Activated CD4-positive, alpha-beta memory T cell treated with anti-CD3 and anti-CD28 coated beads, Interleukin-2, amount 10 ng/mL, durations not matched to agents 7 days and 5 days (primary cell): Measurements from ENCODE around the gene SAP30L. TPM values are rescaled to one million over a fixed set of nuclear protein-coding genes. Genes with fewer than 3 reads are reported as not detected.

Experiments
- CTCF ChIA-PET: fragments of 350-600 bp; sonication (Branson Sonifier 250); formaldehyde crosslinking; loops from one replicate; lab custom pipeline; 2021; ENCODE audit warnings: antibody characterized with exemption, inconsistent platforms; lab: Charles Lee
- POLR2A ChIA-PET: fragments of 350-600 bp; sonication (Branson Sonifier 250); formaldehyde crosslinking; loops from one replicate; lab custom pipeline; 2021; ENCODE audit warnings: antibody characterized with exemption; lab: Charles Lee
- DNase-seq: peaks from one replicate; pipeline ENCODE4 v3.0.0-alpha.2; 2020
- H3K27ac Mint-ChIP-seq: one replicate; pipeline ENCODE4 v1.8.0; 2021; ENCODE audit warnings: mild to moderate bottlenecking, mixed read lengths
- H3K27me3 Mint-ChIP-seq: one replicate; pipeline ENCODE4 v1.8.0; 2021; ENCODE audit warnings: mixed read lengths
- H3K36me3 Mint-ChIP-seq: one replicate; pipeline ENCODE4 v1.8.0; 2021; ENCODE audit warnings: low read depth, mixed read lengths
- H3K4me1 Mint-ChIP-seq: one replicate; pipeline ENCODE4 v1.8.0; 2021; ENCODE audit warnings: mixed read lengths
- H3K4me3 Mint-ChIP-seq: one replicate; pipeline ENCODE4 v1.8.0; 2021; ENCODE audit warnings: mild to moderate bottlenecking, mixed read lengths
- H3K9me3 Mint-ChIP-seq: one replicate; pipeline ENCODE4 v1.8.0; 2021; ENCODE audit warnings: mixed read lengths
- total RNA-seq, 2 experiments: library from RNA; stranded (reverse); gene quantifications; one replicate each; pipeline ENCODE4 v1.2.3, GENCODE V29; 2021

Gene SAP30L
- total RNA-seq, 2 experiments from 2014 or later = 42.6 to 46.6 TPM

- no peaks in the 10 kb centered on the region for H3K27me3 Mint-ChIP-seq
- H3K27ac Mint-ChIP-seq = no peak overlapping the region
- H3K4me3 Mint-ChIP-seq = no peak overlapping the region
- CTCF ChIA-PET = no interaction called here
- no peaks in the 10 kb centered on the region for H3K9me3 Mint-ChIP-seq
- no peak for DNase-seq
- POLR2A ChIA-PET = no interaction called here
- peaks cover 8% of the 10 kb centered on the region for H3K4me1 Mint-ChIP-seq
- peaks cover 22% of the 10 kb centered on the region for H3K36me3 Mint-ChIP-seq
Measured at GRCh38 chr5:154428208-154428607, 17.6 kb upstream of the SAP30L start.

DNA sequence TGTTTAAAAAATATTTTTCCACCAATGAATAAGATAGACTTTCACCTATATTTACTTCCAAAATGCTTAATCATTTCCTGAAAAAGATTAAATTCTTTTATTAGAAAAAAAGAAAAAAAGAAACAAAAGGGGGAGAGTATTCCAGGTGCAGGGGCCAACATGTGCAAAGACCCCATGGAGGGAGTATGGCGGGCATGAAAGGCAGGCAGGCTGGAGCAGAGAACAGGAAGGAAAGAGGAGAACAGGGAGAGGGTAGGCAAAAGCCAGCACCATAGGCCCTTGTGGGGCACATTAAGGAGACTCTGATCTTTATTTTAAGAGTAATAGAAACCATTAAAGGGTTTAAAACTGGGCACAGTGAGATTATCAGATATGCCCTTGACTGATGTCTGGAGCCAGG, 16.5 kb upstream of the SAP30L start:
- H3K4me1 Mint-ChIP-seq = peaks cover 3% of the 10 kb centered on the region
- no peaks in the 10 kb centered on the region for H3K27me3 Mint-ChIP-seq
- CTCF ChIA-PET = interaction anchor here (1.3 kb wide), 1 partner anchor 24 kb away, joined by 3 read pairs; no protein-coding TSS in a partner anchor
- H3K27ac Mint-ChIP-seq = no peak overlapping the region
- H3K9me3 Mint-ChIP-seq = no peaks in the 10 kb centered on the region
- POLR2A ChIA-PET = no interaction called here
- peaks cover 23% of the 10 kb centered on the region for H3K36me3 Mint-ChIP-seq
- no peak for DNase-seq
- no peak overlapping the region for H3K4me3 Mint-ChIP-seq

DNA sequence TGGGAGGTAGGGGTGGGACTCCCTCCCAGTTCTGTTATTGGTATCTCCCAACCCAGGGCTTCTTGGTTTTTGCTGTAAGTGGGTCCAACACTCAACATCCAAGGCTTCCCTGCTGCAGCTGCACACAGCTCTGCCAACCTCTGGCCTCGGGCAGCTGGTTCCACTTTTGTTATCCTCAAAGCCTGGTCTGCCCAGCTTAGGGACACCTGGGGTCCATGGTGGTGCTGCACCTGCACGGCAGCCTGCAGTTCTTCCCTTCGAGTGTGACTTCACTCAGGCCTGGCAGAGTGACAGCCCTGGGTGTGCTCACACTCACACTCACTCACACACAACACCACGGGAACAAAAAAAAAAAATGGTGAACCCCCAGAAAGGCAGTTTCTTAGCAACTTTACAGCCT, 15.3 kb upstream of the SAP30L start:
- DNase-seq = no peak
- Mint-ChIP-seq H3K4me3 (no peak overlapping the region), H3K27me3 (no peaks in the 10 kb centered on the region), H3K9me3 (no peaks in the 10 kb centered on the region), H3K4me1 (peaks cover 3% of the 10 kb centered on the region), H3K27ac (no peak overlapping the region), H3K36me3 (peaks cover 24% of the 10 kb centered on the region)
- ChIA-PET CTCF (interaction anchor here (1.3 to 2.4 kb wide), 2 partner anchors 9 to 26 kb away, joined by 3 to 11 read pairs; no protein-coding TSS in a partner anchor), POLR2A (interaction anchor here (0.7 to 1.3 kb wide), 3 partner anchors 14 to 18 kb away, joined by 3 read pairs; no protein-coding TSS in a partner anchor)

- CTCF ChIA-PET = interaction anchor here (1.3 to 2.4 kb wide), 2 partner anchors 10 to 26 kb away, joined by 3 to 11 read pairs; no protein-coding TSS in a partner anchor
Measured at GRCh38 chr5:154430961-154431630, 14.7 kb upstream of the SAP30L start.

GRCh38 chr5:154435226-154435625, 10.6 kb upstream of the SAP30L start:
- DNase-seq = no peak
- no peaks in the 10 kb centered on the region for H3K27me3 Mint-ChIP-seq
- H3K4me3 Mint-ChIP-seq = no peak overlapping the region
- no peak overlapping the region for H3K27ac Mint-ChIP-seq
- H3K36me3 Mint-ChIP-seq = peaks cover 54% of the 10 kb centered on the region
- ChIA-PET POLR2A (no interaction called here), CTCF (interaction anchor here (0.6 kb wide), 1 partner anchor 1007 kb away, joined by 4 read pairs; no protein-coding TSS in a partner anchor)
- H3K9me3 Mint-ChIP-seq = no peaks in the 10 kb centered on the region
- H3K4me1 Mint-ChIP-seq = no peaks in the 10 kb centered on the region

More at GRCh38 chr5:154430961-154431630, 14.7 kb upstream of the SAP30L start:
- POLR2A ChIA-PET = interaction anchor here (1.1 to 1.3 kb wide), 2 partner anchors 13 to 15 kb away, joined by 3 read pairs; no protein-coding TSS in a partner anchor
- H3K9me3 Mint-ChIP-seq = no peaks in the 10 kb centered on the region
- H3K36me3 Mint-ChIP-seq = peaks cover 30% of the 10 kb centered on the region
- no peak overlapping the region for H3K27ac Mint-ChIP-seq
- H3K4me1 Mint-ChIP-seq = peaks cover 3% of the 10 kb centered on the region
- DNase-seq = no peak
- no peaks in the 10 kb centered on the region for H3K27me3 Mint-ChIP-seq
- no peak overlapping the region for H3K4me3 Mint-ChIP-seq

DNA sequence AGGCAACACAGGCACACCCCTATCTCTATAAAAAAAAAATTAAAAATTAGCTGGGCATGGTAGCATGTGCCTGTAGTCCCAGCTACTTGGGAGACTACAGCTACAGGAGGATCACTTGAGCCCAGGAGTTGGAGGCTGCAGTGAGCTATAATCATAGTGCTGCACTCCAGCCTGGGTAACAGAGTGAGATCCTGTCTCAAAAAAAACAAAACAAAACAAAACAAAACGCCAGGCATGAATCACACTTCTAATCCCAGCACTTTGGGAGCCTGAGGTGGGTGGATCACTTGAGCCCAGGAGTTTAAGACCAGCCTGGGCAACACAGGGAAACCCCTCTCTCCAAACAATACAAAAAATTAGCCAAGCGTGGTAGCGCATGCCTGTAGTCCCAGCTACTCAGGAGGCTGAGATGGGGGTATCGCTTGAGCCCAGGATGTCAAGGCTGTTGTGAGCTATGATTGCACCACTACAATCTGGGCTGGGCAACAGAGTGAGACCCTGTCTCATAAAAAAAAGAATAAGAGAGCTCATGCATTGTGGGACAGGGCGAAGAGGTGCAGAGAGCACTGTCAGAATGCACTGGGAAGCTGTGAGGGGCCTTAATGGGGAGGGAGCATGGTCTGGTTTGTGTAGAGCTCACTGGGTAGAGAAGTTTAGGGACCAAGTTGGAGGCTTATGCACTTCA, 8.4 kb upstream of the SAP30L start:
- no peak for DNase-seq
- H3K27ac Mint-ChIP-seq = no peak overlapping the region
- CTCF ChIA-PET = interaction anchor here (0.9 kb wide), 1 partner anchor 240 kb away, joined by 4 read pairs; no protein-coding TSS in a partner anchor

DNA sequence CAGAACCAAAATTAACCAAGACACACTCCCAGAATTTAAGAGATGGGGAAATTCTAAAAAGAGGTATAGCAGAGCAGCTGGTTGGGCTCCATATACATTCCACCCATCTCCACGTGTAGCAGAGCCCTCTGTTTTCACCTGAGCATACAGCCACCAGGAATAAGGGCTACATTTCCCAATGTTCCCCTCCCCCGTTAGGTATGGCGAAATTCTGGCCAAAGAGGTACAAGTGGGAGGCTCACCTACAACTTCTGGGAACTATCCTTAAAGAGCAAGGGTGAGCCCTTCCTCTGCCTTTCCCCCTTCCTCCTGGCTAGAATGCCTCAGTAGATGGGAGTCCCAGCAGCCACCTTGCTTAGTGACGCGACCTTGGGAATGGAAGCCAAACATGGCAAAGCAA, 5.3 kb upstream of the SAP30L start:
- Mint-ChIP-seq H3K36me3 (peaks cover 65% of the 10 kb centered on the region), H3K4me3 (no peak overlapping the region), H3K27ac (no peak overlapping the region), H3K27me3 (no peaks in the 10 kb centered on the region), H3K9me3 (no peaks in the 10 kb centered on the region), H3K4me1 (peaks cover 23% of the 10 kb centered on the region)
- ChIA-PET CTCF (interaction anchor here (1.2 kb wide), 1 partner anchor 26 kb away, joined by 4 read pairs; no protein-coding TSS in a partner anchor), POLR2A (no interaction called here)
- DNase-seq = no peak

More for the DNA sequence above, 8.4 kb upstream of the SAP30L start:
- Mint-ChIP-seq H3K36me3 (peaks cover 70% of the 10 kb centered on the region), H3K9me3 (no peaks in the 10 kb centered on the region), H3K4me1 (peaks cover 5% of the 10 kb centered on the region), H3K27me3 (no peaks in the 10 kb centered on the region), H3K4me3 (no peak overlapping the region)
- POLR2A ChIA-PET = interaction anchor here (0.7 kb wide), 1 partner anchor 132 kb away, joined by 3 read pairs; no protein-coding TSS in a partner anchor

DNA sequence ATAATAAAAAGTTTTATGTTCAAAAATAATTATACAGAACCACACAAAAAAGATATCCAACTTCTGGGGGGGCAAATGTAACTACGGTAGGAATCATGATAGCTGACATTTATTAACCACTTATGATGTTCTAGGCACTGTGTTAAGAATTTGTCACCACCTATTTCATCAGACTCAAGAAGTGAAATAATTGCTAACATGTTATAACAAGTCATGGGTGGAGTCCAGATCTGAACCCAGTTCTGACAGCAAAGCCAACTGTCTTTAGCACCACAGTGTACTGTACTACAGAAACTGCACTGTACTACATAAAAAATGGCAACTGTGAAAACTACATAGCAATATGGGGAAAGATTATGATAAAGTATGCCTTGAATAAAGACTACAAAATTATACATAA, 3.0 kb upstream of the SAP30L start:
- no peak for DNase-seq
- Mint-ChIP-seq H3K27me3 (no peaks in the 10 kb centered on the region), H3K36me3 (peaks cover 49% of the 10 kb centered on the region), H3K9me3 (no peaks in the 10 kb centered on the region), H3K4me3 (no peak overlapping the region), H3K27ac (no peak overlapping the region), H3K4me1 (peaks cover 32% of the 10 kb centered on the region)
- ChIA-PET POLR2A (no interaction called here), CTCF (no interaction called here)

DNA sequence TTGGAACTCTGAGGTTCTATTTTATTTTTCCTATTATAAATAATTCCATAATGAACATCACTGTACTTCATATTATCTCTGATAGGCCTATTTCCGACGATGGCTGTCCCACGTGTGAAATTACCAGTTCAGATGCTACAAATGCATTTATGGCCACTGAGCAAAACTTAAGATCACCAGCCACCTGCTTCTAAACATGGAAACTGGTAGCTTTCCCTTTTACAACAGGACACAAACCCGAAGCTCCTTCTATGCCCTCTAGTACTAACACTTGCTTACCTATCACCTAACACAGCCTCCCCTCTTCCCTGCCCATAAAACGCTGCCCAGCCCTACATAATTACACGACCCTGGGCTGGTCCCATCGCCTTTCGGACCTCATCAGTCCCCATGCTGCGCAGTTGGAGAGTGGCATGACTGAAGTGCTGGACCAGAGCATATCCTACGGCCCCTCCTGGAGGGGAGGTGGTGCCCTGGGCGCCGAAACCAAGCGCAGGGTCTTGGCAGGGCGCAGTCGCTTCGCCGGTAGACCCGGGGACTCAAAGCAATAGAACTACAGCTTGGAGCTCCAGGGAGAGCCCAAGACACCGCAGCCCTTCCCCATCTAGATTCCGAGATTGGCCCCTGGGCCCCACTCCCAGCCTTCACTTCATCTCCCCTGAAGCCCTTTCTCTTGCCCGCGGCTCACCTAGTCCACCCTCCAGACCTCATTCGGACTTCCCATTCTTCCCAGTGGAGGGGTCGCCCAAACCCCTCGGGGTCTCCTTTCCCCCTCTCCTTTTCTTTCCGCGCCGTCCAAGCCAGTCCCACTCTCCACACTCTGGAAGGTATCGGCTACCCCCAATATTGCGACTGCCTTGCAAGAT, 1.0 kb upstream of the SAP30L start:
- H3K4me1 Mint-ChIP-seq = peaks cover 50% of the 10 kb centered on the region
- peaks cover 46% of the 10 kb centered on the region for H3K36me3 Mint-ChIP-seq
- no peaks in the 10 kb centered on the region for H3K9me3 Mint-ChIP-seq
- H3K27me3 Mint-ChIP-seq = no peaks in the 10 kb centered on the region
- peak overlapping the region; percentile 84 for H3K27ac Mint-ChIP-seq
- POLR2A ChIA-PET = interaction anchor here (0.6 to 1.3 kb wide), 4 partner anchors 14 to 406 kb away, joined by 3 read pairs; partner anchors contain the start of genes FAM114A2 and MFAP3
- CTCF ChIA-PET = interaction anchor here (0.9 kb wide), 1 partner anchor 39 kb away, joined by 3 read pairs; no protein-coding TSS in a partner anchor
- peak overlapping the region; percentile 98 for H3K4me3 Mint-ChIP-seq
- peak; percentile 19 for DNase-seq

GRCh38 chr5:154446195-154447088, 645 bp downstream of the SAP30L start:
- Mint-ChIP-seq H3K4me3 (peak overlapping the region; percentile 89), H3K4me1 (peaks cover 56% of the 10 kb centered on the region), H3K9me3 (no peaks in the 10 kb centered on the region), H3K27ac (peak overlapping the region; percentile 58), H3K36me3 (peaks cover 49% of the 10 kb centered on the region), H3K27me3 (no peaks in the 10 kb centered on the region)
- DNase-seq = peak; percentile 47
- ChIA-PET CTCF (no interaction called here), POLR2A (interaction anchor here (0.7 to 1.9 kb wide), 14 partner anchors 9 to 412 kb away, joined by 3 to 13 read pairs (median 3); partner anchors contain the start of genes CNOT8, FAM114A2, GALNT10 and MFAP3)

DNA sequence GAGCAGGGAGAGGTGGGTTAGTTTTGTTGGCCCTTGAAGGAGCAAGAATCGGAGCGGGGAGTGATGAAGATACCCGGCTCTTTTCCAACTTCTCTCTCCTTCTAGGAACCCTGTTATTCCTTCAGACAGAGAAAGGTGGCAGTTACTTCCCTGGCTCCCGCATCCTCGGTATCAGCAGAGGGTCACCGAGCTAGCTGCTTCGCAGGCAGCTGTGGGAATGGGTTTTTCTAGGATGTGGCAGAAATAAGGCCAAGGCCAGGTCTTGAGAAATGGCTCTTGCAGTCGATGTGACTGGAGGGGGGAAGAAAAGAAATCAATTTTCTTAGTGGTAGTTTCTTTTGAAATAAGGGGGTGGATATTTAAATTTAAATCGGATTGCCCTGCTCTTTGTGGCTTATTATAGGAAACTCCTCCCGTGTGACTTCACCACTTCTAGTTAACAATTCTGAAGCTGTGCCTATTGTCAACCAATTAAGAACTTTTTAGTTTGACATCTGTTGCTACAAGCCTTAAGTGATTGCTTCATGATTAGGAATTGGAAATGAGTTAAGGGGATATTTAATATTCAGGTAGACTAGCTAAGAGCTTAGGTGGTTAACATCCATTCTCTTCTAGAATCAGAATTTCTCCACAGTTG, 1.4 kb downstream of the SAP30L start:
- Mint-ChIP-seq H3K27me3 (no peaks in the 10 kb centered on the region), H3K9me3 (no peaks in the 10 kb centered on the region), H3K4me3 (peak overlapping the region; percentile 89), H3K27ac (peak overlapping the region; percentile 58), H3K4me1 (peaks cover 54% of the 10 kb centered on the region), H3K36me3 (peaks cover 46% of the 10 kb centered on the region)
- ChIA-PET POLR2A (interaction anchor here (1.0 to 1.9 kb wide), 13 partner anchors 8 to 411 kb away, joined by 3 to 13 read pairs (median 4); partner anchors contain the start of genes CNOT8, FAM114A2, GALNT10 and MFAP3), CTCF (no interaction called here)
- DNase-seq = no peak
